ENCODE measurements around the gene MORN5.

GRCh38 chr9:122112238-122112637 is 47.5 kb upstream of the MORN5 start:
- TF ChIP-seq POLR2A (IDR thresholded peaks at IDR 0.05) (no peak), CTCF (IDR thresholded peaks at IDR 0.05) (no peak)

All from tibial nerve (tissue), 3 donors.